ENCODE results near the gene LSM4. TPM values are rescaled to one million over a fixed set of nuclear protein-coding genes. Genes with fewer than 3 reads are reported as not detected.

The LSM4 gene
- total RNA-seq, 1 donor from 2014 or later: 72.2 TPM

DNA sequence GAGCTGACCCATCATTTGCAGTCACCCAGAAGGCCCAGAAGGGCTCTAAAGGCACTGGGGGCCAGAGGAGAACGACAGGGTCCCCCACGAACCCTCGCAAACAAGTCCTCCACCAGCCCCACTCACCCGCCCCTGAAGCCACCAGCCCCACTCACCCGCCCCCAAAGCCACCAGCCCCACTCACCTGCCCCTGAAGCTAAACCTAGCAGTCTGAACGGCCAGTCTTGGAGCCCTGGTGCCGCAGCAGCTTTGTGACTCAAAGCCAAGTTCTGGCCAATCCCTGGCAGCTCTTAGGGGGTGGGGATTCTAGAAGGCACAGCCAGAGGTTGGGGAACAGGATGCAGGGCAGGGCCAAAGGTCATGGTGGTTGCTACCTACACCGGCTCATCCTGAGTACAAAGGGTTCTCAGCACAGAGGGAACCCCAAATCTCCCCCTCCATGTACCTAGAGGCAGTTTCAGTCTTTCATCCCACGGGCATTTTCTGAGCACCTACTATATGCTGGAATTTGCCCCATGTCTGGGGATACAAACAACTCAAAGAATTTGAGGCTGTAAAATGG is 48.6 kb downstream of the LSM4 start, which contains the start of gene IQCN:
Gene IQCN, minus strand, starts transcription at position 234 of the 562 bp plus-strand sequence. CDS start 4,974 bp downstream, outside the sequence.
- no peak for DNase-seq

- no peak for DNase-seq
Observed at GRCh38 chr19:18273561-18274218, 49.2 kb downstream of the LSM4 start.

DNA sequence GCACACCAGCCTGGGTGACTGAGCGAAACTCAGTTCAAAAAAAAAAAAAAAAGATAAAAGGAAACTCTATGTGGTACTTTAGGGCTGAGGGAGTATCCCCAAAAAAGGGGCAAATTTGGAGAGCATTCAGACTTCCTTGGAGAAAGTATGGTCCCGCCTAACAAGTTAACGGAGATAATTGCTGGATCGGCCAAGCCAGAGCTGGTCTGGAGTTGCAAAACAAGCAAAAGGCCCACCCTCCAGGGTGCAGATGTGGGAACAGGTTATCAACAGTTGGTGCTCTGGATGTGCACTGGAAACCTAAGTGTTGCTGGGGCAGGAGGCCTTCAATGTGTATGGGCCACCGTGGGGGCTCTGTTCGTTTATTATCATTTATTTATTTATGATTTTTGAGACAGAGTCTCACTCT is 51.4 kb downstream of the LSM4 start:
- DNase-seq: no peak

DNA sequence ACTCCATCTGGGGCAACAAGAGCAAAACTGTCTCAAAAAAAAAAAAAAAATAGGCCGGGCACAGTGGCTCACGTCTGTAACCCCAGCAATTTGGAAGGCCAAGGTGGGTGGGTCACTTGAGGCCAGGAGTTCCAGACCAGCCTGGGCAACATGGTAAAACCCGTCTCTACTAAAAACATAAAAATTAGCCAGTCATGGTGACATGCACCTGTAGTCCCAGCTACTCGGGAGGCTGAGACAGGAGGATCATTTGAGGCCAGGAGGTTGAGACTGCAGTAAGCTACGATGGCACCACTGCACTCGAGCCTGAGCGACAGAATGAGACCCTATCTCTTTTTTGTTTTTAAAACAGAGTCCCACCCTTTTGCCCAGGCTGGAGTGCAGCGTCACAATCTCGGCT is 52.5 kb downstream of the LSM4 start:
- no peak for DNase-seq

DNA sequence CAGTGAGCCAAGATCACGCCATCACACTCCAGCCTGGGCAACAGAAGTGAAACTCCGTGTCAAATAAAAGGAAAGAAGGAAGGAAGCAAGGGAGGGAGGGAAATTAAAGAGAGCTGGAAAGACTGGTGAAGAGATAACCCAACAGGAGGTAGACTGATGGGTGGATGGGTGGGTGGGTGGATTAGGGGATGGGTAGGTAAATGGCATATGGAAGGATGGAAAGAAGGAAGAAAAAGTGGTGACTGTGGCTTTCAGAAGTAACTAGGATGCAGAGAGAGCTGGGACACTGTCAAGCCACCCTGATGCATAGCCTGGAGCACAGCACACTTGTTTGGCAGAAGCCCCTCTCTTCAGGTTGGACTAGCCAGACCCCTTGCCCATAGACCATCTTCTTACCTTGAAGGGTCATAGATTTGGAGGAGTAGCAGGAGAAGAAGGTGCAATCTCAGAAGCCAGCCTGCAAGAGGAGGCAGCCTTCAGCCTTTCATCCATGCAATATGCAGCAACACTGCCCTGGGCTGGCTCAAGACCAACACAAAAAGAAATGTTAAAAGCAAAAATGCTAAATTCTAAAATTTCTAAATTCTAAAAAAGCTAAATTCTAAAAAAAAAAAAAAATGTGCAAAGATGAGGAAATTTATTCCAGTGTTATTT is 53.7 kb downstream of the LSM4 start:
- no peak for DNase-seq

DNA sequence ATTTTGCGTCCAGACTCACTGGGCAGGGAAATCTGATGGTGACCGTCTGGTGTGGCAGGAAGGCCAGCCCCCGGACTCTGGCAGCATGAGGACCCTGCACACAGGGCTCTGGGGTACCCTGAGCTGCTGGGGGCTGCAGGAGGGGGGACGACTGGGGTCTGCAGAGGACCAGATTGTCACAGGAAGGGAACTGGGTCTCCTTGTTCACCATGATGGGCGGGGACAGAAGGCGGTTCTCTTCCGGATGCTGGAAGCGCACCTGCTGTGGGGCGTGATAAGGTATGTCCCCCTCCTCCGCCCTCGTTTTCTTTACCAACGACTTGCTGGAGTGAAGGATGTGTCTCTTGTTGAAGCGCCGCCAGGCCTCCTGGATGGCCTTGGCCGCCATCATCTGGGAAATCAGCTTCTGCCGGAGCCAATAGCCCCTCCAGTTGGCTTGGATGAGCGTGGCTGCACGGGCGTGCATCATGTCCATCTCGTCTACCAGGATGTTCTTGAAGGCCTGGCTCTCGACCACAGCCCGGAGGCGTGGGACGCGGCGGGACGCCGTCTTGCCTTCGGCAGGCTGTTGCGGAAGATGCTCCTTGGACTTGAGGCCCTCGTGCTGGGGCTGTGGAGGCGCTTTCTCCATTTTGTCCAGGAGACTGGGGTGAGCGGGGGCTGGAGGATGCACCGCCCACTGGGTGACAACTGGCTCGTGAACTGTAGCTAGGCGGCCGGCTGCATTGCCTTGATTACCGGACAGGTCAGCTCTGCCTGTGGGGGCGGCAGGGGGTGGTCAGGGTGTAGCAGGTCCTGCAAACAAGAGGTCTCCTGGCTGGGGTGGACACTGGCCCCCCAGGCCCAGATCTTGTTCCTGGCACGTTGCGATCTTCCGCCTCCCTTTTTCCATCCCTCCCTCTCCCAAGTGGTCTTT is 55.8 kb downstream of the LSM4 start:
- DNase-seq: no peak

DNA sequence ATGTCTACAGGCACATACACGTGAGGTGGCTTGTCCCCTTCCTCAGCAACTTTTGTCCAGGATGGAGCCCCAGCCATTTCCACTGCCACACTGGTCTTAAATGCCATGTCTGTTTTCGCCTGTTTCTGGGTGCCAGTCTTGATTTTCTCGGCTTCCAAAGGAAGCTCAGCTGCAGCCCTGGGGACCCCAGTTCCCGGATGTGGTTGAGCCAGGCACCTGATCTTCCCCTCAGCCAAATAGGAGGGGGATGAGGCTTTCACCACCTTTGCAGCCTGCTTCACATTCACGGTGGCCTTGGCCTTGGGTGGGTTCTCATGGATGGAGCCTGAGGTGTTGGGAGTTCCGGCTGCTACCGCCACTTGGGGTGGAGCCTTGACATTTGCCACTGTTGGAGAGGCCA is 57.3 kb downstream of the LSM4 start:
- no peak for DNase-seq

- no peak for DNase-seq
Observed at GRCh38 chr19:18264971-18265540, 57.8 kb downstream of the LSM4 start.

DNA sequence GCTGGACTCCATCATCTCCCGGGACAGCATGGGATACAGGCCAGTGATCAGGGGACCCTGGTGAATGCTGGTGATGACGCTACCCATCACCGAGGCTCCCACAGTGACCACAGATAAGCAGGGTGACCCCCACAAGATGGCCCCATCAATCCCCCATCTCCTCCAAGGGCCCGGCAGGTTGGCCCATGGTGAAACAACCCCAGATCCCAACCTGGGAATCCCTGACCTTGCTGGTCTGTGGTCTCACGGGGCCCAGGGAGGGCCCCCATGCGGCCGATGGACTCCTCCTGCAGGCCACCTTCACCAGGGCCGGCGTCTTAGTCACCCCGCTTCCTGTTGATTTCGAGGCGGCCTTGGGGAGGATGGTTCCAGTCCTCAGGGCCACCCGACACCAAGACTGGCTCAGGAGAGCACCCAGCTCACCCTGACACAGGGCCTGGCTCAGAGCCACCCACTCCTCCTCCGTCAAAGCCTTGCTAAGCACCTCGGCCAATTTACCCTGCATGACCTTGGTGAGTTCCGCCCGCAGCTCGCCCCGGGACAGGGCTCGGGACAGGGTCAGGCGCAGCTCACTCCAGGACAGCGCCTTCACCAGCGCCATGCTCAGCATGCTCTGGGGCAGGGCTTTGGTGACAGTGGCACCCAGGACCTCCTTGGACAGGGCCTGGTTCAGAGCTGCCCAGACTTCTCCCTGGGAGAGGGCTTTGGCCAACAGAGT is 58.6 kb downstream of the LSM4 start:
- DNase-seq: no peak

- DNase-seq: no peak
Observed at GRCh38 chr19:18263324-18264136, 59.3 kb downstream of the LSM4 start.

- no peak for DNase-seq
Observed at GRCh38 chr19:18262917-18263316, 60.0 kb downstream of the LSM4 start.

DNA sequence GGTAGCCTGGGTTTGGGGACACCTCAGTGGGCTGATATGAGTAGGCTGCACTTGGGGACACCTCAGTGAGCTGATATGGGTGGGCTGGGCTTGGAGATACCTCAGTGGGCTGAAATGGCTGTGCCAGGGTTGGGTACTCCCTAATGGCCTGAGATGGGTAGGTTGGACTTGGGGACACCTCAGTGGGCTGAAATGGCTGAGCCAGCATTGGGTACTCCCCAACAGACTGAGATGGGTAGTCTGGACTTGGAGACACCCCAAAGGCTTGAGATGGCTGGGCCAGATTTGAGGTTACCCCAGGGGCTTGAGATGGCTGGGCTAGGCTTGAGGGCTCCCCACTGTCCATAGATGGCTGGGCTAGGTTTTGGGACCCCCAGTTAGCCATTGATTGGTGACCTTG is 60.7 kb downstream of the LSM4 start:
- DNase-seq: no peak

DNA sequence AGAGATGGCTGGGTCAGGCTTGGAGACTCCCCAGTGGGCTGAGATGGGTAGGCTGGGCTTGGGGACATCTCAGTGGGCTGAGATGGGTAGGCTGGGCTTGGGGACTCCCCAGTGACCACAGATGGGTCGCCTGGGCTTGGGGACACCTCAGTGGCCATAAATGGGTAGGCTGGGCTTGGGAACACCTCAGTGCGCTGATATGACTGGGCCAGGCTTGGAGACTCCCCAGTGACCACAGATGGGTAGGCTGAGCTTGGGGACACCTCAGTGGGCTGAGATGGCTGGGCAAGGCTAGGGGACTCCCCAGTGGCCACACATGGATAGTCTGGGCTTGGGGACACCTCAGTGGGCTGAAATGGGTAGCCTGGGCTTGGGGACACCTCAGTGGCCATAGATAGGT is 61.4 kb downstream of the LSM4 start:
- no peak for DNase-seq

DNA sequence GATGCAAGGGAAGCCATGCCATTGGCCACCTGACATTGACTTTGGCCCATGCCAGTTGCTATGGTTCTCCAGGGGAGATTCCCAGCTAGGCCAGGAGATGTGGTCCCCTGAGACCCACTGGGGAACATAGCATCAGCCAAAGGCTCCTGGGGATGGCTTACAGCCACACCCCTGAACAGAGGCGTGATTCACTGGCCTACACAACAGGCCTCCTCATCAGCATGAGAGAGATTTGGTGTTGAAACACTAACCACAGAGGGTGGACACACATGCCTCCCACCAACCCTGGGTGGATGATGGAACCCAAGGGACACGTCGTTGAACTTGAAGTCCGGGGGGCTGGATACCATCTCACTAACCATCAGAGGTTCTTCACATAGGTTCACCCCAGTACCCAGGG is 63.0 kb downstream of the LSM4 start:
- DNase-seq: no peak

DNA sequence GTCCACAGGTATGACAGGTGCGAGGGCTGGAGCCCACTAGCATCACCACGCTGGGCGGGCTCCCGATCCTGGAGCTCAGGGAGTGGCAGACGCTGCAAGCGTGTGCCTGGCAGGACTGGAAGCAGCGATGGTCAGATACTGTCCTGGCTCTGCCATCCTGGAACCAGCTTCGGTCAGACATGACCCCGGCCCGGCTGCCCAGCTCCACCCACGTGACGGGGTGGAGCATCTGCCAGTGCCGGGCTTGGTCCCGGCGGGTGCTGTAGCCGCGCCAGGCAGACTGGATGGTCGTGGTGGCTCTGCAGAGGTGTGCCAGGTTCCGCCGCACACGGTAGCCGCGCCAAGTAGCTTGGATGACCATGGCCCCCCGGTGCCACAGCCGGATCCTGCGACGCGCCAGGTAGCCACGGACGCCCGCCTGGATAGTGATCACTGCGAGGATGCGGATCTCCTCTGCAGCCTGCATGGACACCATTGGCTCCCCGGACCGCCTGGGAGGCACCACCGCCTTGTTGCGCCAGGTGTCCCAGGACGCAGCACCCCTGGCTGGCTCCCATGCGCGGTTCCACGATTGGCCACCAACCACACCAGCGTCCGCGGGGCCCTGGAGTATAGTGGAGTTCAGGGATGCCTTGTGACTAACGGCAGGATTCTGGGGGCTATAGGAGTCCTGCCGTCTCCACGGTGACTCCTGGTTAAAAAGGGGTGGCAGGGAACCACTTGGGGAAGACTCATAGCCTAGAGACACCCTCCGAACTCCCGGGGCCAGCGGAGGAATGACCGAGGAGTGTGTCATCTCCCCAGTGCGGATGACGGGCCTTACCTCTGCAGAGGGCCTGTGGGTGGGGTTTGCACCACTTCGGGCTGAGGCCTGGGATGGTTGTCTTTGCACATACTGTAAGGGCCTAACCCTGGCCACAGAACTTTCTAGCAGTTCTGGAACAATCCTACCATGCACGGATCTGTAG is 65.1 kb downstream of the LSM4 start:
- no peak for DNase-seq
